K562 (cell line): Measurements from ENCODE around the gene SSR2. TPM values are rescaled to one million over a fixed set of nuclear protein-coding genes. Genes with fewer than 3 reads are reported as not detected.
A peak's percentile ranks its signal among the peaks of the same experiment; 100 is the strongest.

ENCODE experiments used
- ADNP ChIP-seq: fragments of 200-800 bp; sonication (Bioruptor generic); IDR thresholded peaks from 2 replicates; pipeline ENCODE4 v1.6.1; 2016; ENCODE audit warnings: missing genetic modification characterization, missing compliant biosample characterization
- C11orf30 ChIP-seq: fragments of 450-650 bp; IDR thresholded peaks from 2 replicates; pipeline ENCODE4 v1.6.1; 2016; ENCODE audit warnings: low read depth, mild to moderate bottlenecking
- KAT2B ChIP-seq: IDR thresholded peaks from one replicate; pipeline ENCODE4 v1.6.1; 2012; ENCODE audit warnings: low read depth, mild to moderate bottlenecking, control low read depth, inconsistent platforms, low read length, moderate library complexity
- RFX5 ChIP-seq: IDR thresholded peaks from 2 replicates; pipeline ENCODE4 v1.6.1; 2011; ENCODE audit warnings: low read depth, mild to moderate bottlenecking, improper control_type of control experiment, low read length
- SAP30 ChIP-seq: fragments of 200-600 bp; sonication (generic); IDR thresholded peaks from 2 replicates; pipeline ENCODE4 v1.6.1; 2012; ENCODE audit warnings: borderline replicate concordance, low read depth, mild to moderate bottlenecking, moderate library complexity, low read length, control low read depth, inconsistent platforms; ENCODE audit not compliant: insufficient read depth, poor library complexity, severe bottlenecking
- THRB ChIP-seq: fragments of 450-650 bp; formaldehyde crosslinking; conservative IDR thresholded peaks from 2 replicates; pipeline ENCODE4 v1.4.0; 2022; ENCODE audit warnings: mild to moderate bottlenecking, missing genetic modification characterization
- ZNF23 ChIP-seq: fragments of 250-450 bp; sonication (Bioruptor Pico); IDR thresholded peaks from 2 replicates; pipeline ENCODE4 v1.4.0; 2020; ENCODE audit warnings: mild to moderate bottlenecking
- ZNF24 ChIP-seq: fragments of 450-650 bp; IDR thresholded peaks from 2 replicates; pipeline ENCODE4 v1.6.1; 2016
- ZNF280B ChIP-seq: fragments of 250-450 bp; sonication (Bioruptor Pico); IDR thresholded peaks from 2 replicates; pipeline ENCODE4 v1.5.1; 2021; ENCODE audit warnings: mild to moderate bottlenecking
- ZNF354B ChIP-seq: fragments of 250-450 bp; sonication (Bioruptor Pico); IDR thresholded peaks from 2 replicates; pipeline ENCODE4 v1.4.0; 2020
- ZNF589 ChIP-seq: fragments of 200-800 bp; sonication (Bioruptor generic); IDR thresholded peaks from 2 replicates; pipeline ENCODE4 v1.6.1; 2016; ENCODE audit warnings: low read depth, missing genetic modification characterization, missing compliant biosample characterization
- polyA plus RNA-seq, 8 experiments: library from polyadenylated mRNA; depleted of rRNA in 4 of 8; stranded (reverse) in 5 of 8; unstranded in 3 of 8; fragments of >200 nt; fragmentation: Nextera tagmentation in 2 of 8; fragmentation: Illumina TruSeq in 1 of 8; extraction: Ambion mirVana in 2 of 8; extraction: Trizol in 1 of 8; gene quantifications; 2 replicates each; pipeline versions ENCODE4 v1.2.1 to v1.2.3, GENCODE V29; 2011 to 2014; ENCODE audit warnings: inconsistent platforms in 1 of 8, missing spikeins in 1 of 8
- total RNA-seq, 7 experiments: library from RNA; depleted of rRNA in 6 of 7; stranded (reverse); fragments of >200 nt in 6 of 7; fragmentation: Illumina TruSeq in 2 of 7; extraction: Trizol in 2 of 7; gene quantifications; 2 replicates each; pipeline versions ENCODE4 v1.2.1 to v1.2.3, GENCODE V29; 2011 to 2021; ENCODE audit warnings: low replicate concordance in 1 of 7
- TF ChIP-seq, protein P1 (sequence below), 2 experiments: fragments of 450-650 bp; IDR thresholded peaks; 2 replicates each; pipeline ENCODE4 v1.6.1; 2018; ENCODE audit warnings: mild to moderate bottlenecking in 2 of 2, low read depth in 1 of 2; ENCODE audit not compliant: partially characterized antibody in 2 of 2

The SSR2 gene
- total and polyA plus RNA-seq, 9 of the 15 experiments (the other 6 are each of a cell fraction or from before 2014, with no cell fraction given): 161 to 411 (median 240) TPM

DNA sequence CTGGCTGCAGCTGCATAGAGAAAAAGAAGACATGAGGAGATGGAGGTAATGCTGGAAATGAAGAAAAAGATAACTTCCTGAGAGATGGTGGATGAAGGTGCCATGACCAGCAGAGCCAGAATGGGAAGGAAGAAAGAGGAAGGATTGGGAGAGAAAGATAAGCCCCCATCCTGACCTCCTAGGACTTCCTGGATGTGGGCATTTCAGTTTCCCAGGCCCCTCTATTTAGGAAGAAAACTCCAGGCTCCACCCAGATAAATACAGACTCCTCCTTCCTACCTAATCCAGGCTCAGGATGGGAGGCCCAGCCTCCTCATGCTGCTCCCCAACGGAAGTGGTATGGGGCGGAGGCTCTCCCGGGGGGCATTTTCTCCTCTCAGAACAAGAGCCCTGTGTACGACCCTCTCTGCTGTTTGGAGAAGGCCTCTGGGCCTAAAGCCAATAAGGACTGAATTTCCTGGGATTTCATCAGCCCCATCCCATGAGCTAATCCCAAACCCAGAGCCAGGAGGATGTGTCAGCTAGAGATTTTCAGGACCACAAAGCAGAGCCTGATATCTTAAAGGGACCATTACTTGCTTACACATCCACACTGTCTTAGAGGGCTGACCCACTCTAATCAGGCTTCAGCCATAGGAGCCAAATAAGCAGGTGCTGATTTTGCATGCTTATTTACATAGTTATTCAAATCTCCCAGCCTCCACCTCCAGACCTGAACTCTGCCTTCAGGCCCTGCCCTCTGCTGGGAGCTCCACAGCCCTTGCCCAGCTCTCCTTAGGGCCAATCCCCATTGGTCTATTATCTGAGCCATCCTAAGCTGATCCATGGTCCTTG is 37.3 kb downstream of the SSR2 start (continued):
- no peak for TF ChIP-seq ZNF23 (CRISPR knock-in tag)
- TF ChIP-seq ZNF280B (CRISPR knock-in tag): no peak
- TF ChIP-seq ZNF24: no peak
- TF ChIP-seq ZNF354B (CRISPR knock-in tag): no peak
- peak; percentile 61; the same call in 1 of the 2 replicates for TF ChIP-seq ZNF589 (CRISPR knock-in tag)
- no peak for TF ChIP-seq C11orf30
- peak; percentile 59; the same call in 1 of the 2 replicates for TF ChIP-seq THRB
- no peak for TF ChIP-seq KAT2B
- TF ChIP-seq RFX5: no peak
- TF ChIP-seq SAP30: no peak
- TF ChIP-seq, protein P1, sequence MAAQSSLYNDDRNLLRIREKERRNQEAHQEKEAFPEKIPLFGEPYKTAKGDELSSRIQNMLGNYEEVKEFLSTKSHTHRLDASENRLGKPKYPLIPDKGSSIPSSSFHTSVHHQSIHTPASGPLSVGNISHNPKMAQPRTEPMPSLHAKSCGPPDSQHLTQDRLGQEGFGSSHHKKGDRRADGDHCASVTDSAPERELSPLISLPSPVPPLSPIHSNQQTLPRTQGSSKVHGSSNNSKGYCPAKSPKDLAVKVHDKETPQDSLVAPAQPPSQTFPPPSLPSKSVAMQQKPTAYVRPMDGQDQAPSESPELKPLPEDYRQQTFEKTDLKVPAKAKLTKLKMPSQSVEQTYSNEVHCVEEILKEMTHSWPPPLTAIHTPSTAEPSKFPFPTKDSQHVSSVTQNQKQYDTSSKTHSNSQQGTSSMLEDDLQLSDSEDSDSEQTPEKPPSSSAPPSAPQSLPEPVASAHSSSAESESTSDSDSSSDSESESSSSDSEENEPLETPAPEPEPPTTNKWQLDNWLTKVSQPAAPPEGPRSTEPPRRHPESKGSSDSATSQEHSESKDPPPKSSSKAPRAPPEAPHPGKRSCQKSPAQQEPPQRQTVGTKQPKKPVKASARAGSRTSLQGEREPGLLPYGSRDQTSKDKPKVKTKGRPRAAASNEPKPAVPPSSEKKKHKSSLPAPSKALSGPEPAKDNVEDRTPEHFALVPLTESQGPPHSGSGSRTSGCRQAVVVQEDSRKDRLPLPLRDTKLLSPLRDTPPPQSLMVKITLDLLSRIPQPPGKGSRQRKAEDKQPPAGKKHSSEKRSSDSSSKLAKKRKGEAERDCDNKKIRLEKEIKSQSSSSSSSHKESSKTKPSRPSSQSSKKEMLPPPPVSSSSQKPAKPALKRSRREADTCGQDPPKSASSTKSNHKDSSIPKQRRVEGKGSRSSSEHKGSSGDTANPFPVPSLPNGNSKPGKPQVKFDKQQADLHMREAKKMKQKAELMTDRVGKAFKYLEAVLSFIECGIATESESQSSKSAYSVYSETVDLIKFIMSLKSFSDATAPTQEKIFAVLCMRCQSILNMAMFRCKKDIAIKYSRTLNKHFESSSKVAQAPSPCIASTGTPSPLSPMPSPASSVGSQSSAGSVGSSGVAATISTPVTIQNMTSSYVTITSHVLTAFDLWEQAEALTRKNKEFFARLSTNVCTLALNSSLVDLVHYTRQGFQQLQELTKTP (IDR thresholded peaks at IDR 0.05; ENCODE audit: low read depth in 1 of 2, partially characterized antibody in 2 of 2): peak in 1 of 2 experiments; percentile 40
- TF ChIP-seq ADNP (tag): no peak
